Neutrophil (primary cell): ENCODE results near the gene HSPBP1.

Source experiments
- H3K27ac ChIP-seq: fragments of 200-600 bp; sonication (generic); 2 replicates; pipeline ENCODE4 v1.5.1; 2016; ENCODE audit warnings: mild to moderate bottlenecking, moderate library complexity
- H3K27me3 ChIP-seq: fragments of 200-600 bp; sonication (generic); 2 replicates; pipeline ENCODE4 v1.6.0; 2016; ENCODE audit warnings: mild to moderate bottlenecking
- H3K36me3 ChIP-seq: fragments of 200-600 bp; sonication (generic); 2 replicates; pipeline ENCODE4 v1.5.1; 2017
- H3K4me1 ChIP-seq, 2 experiments: fragments of 200-600 bp in 1 of 2; sonication (generic) in 1 of 2; 1 replicate in 1 of 2; 2 replicates in 1 of 2; pipeline versions ENCODE4 v1.5.1 to v1.6.1; 2013 to 2016; ENCODE audit warnings: low read depth in 1 of 2, low read length in 1 of 2, mild to moderate bottlenecking in 1 of 2, moderate library complexity in 1 of 2; ENCODE audit not compliant: control insufficient read depth in 1 of 2, insufficient read depth in 1 of 2
- H3K4me3 ChIP-seq, 2 experiments: fragments of 200-600 bp in 1 of 2; sonication (generic) in 1 of 2; 1 replicate in 1 of 2; 2 replicates in 1 of 2; pipeline ENCODE4 v1.5.1; 2013 to 2016; ENCODE audit warnings: low read depth in 1 of 2, low read length in 1 of 2, mild to moderate bottlenecking in 1 of 2, moderate library complexity in 1 of 2
- H3K9me3 ChIP-seq: fragments of 200-600 bp; sonication (generic); 2 replicates; pipeline ENCODE4 v1.5.1; 2016
- TF ChIP-seq, protein P1 (sequence below): fragments of 200-600 bp; sonication (generic); IDR thresholded peaks from 2 replicates; pipeline ENCODE4 v1.5.1; 2016; ENCODE audit warnings: antibody characterized with exemption

HSPBP1 gene

DNA sequence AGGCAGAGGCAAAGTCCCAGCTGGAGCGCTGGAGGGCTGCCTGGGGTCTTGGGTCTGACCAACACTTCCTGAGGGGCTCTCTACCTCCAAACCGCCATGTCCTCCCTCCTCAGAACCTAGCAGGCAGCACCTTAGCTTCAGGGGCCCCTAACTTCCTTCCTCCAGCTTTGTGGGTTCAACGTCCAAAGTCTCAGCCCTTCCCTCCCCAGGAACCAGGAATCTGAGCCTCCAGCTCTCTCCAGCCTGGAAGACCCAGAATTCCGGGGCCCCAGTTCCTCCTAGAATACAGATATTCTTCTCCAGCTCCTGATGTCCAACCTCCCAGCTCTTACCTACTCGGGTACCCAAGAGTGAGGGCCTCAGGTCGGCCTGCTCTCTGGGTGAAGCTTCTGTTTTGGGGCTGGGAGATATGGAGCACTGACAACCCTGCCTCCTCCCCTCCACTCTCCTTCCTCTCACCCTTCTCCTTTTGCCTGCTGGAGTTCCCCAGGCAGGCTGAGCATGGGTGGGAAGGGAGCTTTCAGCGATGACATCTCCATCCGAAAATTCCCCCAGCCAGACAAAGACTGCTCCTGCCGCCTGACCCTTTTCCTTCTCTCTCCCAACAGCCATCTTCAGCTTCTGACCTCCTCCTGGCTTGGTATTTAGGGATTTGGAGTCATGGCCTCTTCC is 41.7 kb upstream of the HSPBP1 start:
- Histone ChIP-seq H3K36me3 (no peaks in the 10 kb centered on the region), H3K9me3 (no peaks in the 10 kb centered on the region), H3K27ac (no peak overlapping the region), H3K4me3 (no peak overlapping the region), H3K27me3 (no peaks in the 10 kb centered on the region), H3K4me1 (peaks cover 43 to 48% of the 10 kb centered on the region in 2 experiments)
- TF ChIP-seq, protein P1, sequence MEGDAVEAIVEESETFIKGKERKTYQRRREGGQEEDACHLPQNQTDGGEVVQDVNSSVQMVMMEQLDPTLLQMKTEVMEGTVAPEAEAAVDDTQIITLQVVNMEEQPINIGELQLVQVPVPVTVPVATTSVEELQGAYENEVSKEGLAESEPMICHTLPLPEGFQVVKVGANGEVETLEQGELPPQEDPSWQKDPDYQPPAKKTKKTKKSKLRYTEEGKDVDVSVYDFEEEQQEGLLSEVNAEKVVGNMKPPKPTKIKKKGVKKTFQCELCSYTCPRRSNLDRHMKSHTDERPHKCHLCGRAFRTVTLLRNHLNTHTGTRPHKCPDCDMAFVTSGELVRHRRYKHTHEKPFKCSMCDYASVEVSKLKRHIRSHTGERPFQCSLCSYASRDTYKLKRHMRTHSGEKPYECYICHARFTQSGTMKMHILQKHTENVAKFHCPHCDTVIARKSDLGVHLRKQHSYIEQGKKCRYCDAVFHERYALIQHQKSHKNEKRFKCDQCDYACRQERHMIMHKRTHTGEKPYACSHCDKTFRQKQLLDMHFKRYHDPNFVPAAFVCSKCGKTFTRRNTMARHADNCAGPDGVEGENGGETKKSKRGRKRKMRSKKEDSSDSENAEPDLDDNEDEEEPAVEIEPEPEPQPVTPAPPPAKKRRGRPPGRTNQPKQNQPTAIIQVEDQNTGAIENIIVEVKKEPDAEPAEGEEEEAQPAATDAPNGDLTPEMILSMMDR = no peak

DNA sequence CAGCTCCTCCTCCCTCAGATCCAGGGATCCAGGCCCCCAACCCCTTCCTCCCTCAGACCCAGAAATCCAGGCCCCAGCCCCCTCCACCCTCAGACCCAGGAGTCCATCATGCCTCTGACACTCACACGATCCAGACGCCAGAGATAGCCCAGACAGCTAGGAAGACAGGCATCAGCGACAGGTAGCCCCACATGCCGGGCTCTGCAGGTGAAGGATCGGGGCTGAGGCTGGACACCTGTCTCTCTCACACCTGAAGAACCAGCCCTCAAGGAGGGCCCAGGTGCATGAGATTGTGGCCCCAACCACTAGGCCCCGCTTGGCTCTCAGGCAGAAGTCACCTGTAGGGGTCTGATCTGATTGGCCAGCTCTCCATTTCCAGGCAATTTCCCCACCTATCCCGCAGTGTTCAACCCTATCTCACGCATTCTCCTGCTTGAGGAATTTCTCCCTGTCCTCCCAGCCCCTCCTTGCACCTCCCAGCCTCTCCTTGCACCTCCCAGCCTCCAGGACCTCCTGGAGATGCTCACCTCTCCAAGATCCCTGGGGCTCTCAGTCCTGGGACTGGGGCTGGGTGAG is 41.0 kb upstream of the HSPBP1 start:
- H3K36me3 ChIP-seq = no peaks in the 10 kb centered on the region
- no peaks in the 10 kb centered on the region for H3K9me3 ChIP-seq
- H3K27me3 ChIP-seq = no peaks in the 10 kb centered on the region
- peaks cover 37 to 45% of the 10 kb centered on the region in 2 experiments for H3K4me1 ChIP-seq
- no peak overlapping the region for H3K4me3 ChIP-seq
- TF ChIP-seq, protein P1 = no peak
- H3K27ac ChIP-seq = no peak overlapping the region

DNA sequence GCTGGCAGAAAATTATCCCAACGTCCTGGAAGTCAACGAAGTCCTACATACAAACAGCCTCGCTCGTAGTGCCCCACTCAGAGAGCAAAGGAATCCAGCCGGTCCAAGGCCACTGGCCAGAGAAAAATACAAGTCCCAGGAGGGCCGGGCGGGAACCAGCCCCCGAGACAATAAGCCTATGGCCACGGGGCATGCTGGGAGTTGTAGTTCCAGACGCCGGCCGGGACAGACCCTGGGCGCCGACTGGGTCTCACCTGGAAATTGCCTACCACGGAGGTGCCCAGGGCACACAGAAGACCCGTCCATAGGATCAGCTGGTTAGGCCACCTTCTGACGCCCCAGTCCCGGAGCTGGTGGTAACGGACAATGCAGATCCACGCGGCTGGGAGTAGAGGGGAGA is 39.9 kb upstream of the HSPBP1 start:
- H3K9me3 ChIP-seq = no peaks in the 10 kb centered on the region
- TF ChIP-seq, protein P1 = no peak
- no peak overlapping the region for H3K4me3 ChIP-seq
- no peak overlapping the region for H3K27ac ChIP-seq
- peaks cover 25 to 35% of the 10 kb centered on the region in 2 experiments for H3K4me1 ChIP-seq
- H3K27me3 ChIP-seq = no peaks in the 10 kb centered on the region
- H3K36me3 ChIP-seq = no peaks in the 10 kb centered on the region

- no peaks in the 10 kb centered on the region for H3K36me3 ChIP-seq
- peaks cover 10 to 13% of the 10 kb centered on the region in 2 experiments for H3K4me1 ChIP-seq
- no peaks in the 10 kb centered on the region for H3K9me3 ChIP-seq
- TF ChIP-seq, protein P1 = no peak
- no peak overlapping the region for H3K27ac ChIP-seq
- H3K4me3 ChIP-seq = no peak overlapping the region
- no peaks in the 10 kb centered on the region for H3K27me3 ChIP-seq
These were observed 36.7 kb upstream of the HSPBP1 start for GRCh38 chr19:55316646-55317045.

- peaks cover 4 to 7% of the 10 kb centered on the region in 2 experiments for H3K4me1 ChIP-seq
- H3K27me3 ChIP-seq = no peaks in the 10 kb centered on the region
- H3K9me3 ChIP-seq = no peaks in the 10 kb centered on the region
- no peaks in the 10 kb centered on the region for H3K36me3 ChIP-seq
- H3K4me3 ChIP-seq = no peak overlapping the region
- no peak overlapping the region for H3K27ac ChIP-seq
- TF ChIP-seq, protein P1 = no peak
These were observed 36.1 kb upstream of the HSPBP1 start for GRCh38 chr19:55315956-55316525.
